Stimulated activated CD4-positive, alpha-beta T cell treated with anti-CD3 and anti-CD28 coated beads, Interleukin-2, amount 100 ng/mL, for 24 hours (primary cell): ENCODE results near the gene ZNF280B.
"Not testable (repeated sequence)": the region's sequence is repeated elsewhere in the genome, so short reads cannot be mapped to it uniquely, and the experiment has no call there.

Experiments used
- DNase-seq, 2 donors: peaks; one replicate each; pipeline ENCODE4 v3.0.0-alpha.2; 2020

The ZNF280B gene

GRCh38 chr22:22534604-22535415 lies 26.3 kb upstream of the ZNF280B start:
- DNase-seq: no peak

GRCh38 chr22:22533863-22534262 lies 25.3 kb upstream of the ZNF280B start:
- no peak for DNase-seq

GRCh38 chr22:22533417-22533816 lies 24.9 kb upstream of the ZNF280B start:
- no peak for DNase-seq

- DNase-seq: not testable (repeated sequence)
These were observed 24.1 kb upstream of the ZNF280B start for GRCh38 chr22:22532547-22533071.

- DNase-seq: no peak
These were observed 23.4 kb upstream of the ZNF280B start for GRCh38 chr22:22531770-22532546.

GRCh38 chr22:22528780-22529179 lies 20.2 kb upstream of the ZNF280B start:
- no peak for DNase-seq

- DNase-seq: no peak
These were observed 18.8 kb upstream of the ZNF280B start for GRCh38 chr22:22527312-22527711.

GRCh38 chr22:22526125-22526912 lies 17.8 kb upstream of the ZNF280B start:
- no peak for DNase-seq

- no peak for DNase-seq
These were observed 15.0 kb upstream of the ZNF280B start for GRCh38 chr22:22523494-22523893.

- DNase-seq: no peak
These were observed 13.1 kb upstream of the ZNF280B start for GRCh38 chr22:22521631-22522030.

- DNase-seq: no peak
These were observed 12.4 kb upstream of the ZNF280B start for GRCh38 chr22:22520667-22521602.

- DNase-seq: no peak
These were observed 11.6 kb upstream of the ZNF280B start, which contains the start of gene ZNF280A for GRCh38 chr22:22520020-22520656. ZNF280A (minus strand) TSS chr22:22520270; CDS start chr22:22515630, 4,640 bp downstream.

- DNase-seq: no peak
These were observed 11.0 kb upstream of the ZNF280B start for GRCh38 chr22:22519591-22519990.

- no peak for DNase-seq
These were observed 8.4 kb upstream of the ZNF280B start for GRCh38 chr22:22516992-22517391.

- DNase-seq: no peak
These were observed 7.3 kb upstream of the ZNF280B start for GRCh38 chr22:22515890-22516289.

- DNase-seq: not testable (repeated sequence)
These were observed 5.9 kb upstream of the ZNF280B start for GRCh38 chr22:22514431-22514830.

GRCh38 chr22:22513619-22514018 lies 5.1 kb upstream of the ZNF280B start:
- no peak for DNase-seq

GRCh38 chr22:22512951-22513350 lies 4.4 kb upstream of the ZNF280B start:
- no peak for DNase-seq

- DNase-seq: not testable (repeated sequence)
These were observed 2.3 kb upstream of the ZNF280B start for GRCh38 chr22:22510833-22511232.

GRCh38 chr22:22509912-22510311 lies 1.4 kb upstream of the ZNF280B start:
- DNase-seq: not testable (repeated sequence)

GRCh38 chr22:22507743-22508273 lies 734 bp downstream of the ZNF280B start:
- DNase-seq: no peak
